H1 (cell line): ENCODE data around the gene SPACA7. TPM values are rescaled to one million over a fixed set of nuclear protein-coding genes. Genes with fewer than 3 reads are reported as not detected.

ENCODE experiments used
- CTCF ChIA-PET: fragments of 300-600 bp; sonication (Branson Sonifier 250); formaldehyde crosslinking; loops from one replicate; lab custom pipeline; 2021; ENCODE audit not compliant: partially characterized antibody; lab: Charles Lee
- POLR2A ChIA-PET: fragments of 300-600 bp; sonication (Branson Sonifier 250); formaldehyde crosslinking; loops from one replicate; lab custom pipeline; 2021; ENCODE audit warnings: inconsistent platforms; ENCODE audit not compliant: partially characterized antibody; lab: Charles Lee
- DNase-seq, 2 experiments: peaks; one replicate each; pipeline versions ENCODE4 v3.0.0 to v3.0.0-alpha.2; 2010 to 2022; ENCODE audit warnings: low spot score in 2 of 2, low read depth in 1 of 2, mixed read lengths in 1 of 2
- FAIRE-seq: peaks from 2 replicates; lab custom pipeline; 2011; peaks lifted over from hg19 to GRCh38; lab: Jason Lieb, UNC
- H2AFZ ChIP-seq: 2 replicates; pipeline ENCODE4 v1.8.1; 2012; ENCODE audit warnings: low read length, inconsistent platforms
- H2AK5ac ChIP-seq: 2 replicates; pipeline ENCODE4 v1.6.1; 2013; ENCODE audit warnings: low read depth, low read length
- H2BK120ac ChIP-seq: replicated peaks from 2 replicates; pipeline ENCODE3; 2013; ENCODE audit warnings: low read depth, low read length, inconsistent platforms
- H2BK12ac ChIP-seq: 2 replicates; pipeline ENCODE4 v1.6.1; 2013; ENCODE audit warnings: low read depth, low read length
- H2BK15ac ChIP-seq: 2 replicates; pipeline ENCODE4 v1.6.1; 2013; ENCODE audit warnings: low read length
- H2BK20ac ChIP-seq: 2 replicates; pipeline ENCODE4 v1.6.1; 2013; ENCODE audit warnings: low read length
- H2BK5ac ChIP-seq: 2 replicates; pipeline ENCODE4 v1.6.1; 2013; ENCODE audit warnings: low read depth, low read length
- H3K14ac ChIP-seq: 2 replicates; pipeline ENCODE4 v1.6.1; 2013; ENCODE audit warnings: inconsistent platforms; ENCODE audit not compliant: insufficient read length
- H3K18ac ChIP-seq: 2 replicates; pipeline ENCODE4 v1.6.1; 2013; ENCODE audit warnings: low read length; ENCODE audit errors: extremely low read depth
- H3K23ac ChIP-seq: 2 replicates; pipeline ENCODE4 v1.6.1; 2013; ENCODE audit warnings: inconsistent platforms; ENCODE audit not compliant: insufficient read length
- H3K23me2 ChIP-seq: 2 replicates; pipeline ENCODE4 v1.6.1; 2013; ENCODE audit warnings: low read depth, low read length
- H3K27ac ChIP-seq: 2 replicates; pipeline ENCODE4 v1.6.1; 2011; ENCODE audit warnings: low read depth, low read length, inconsistent platforms
- H3K27me3 ChIP-seq, 4 experiments: replicated peaks in 1 of 4; 1 replicate in 1 of 4; 2 replicates in 3 of 4; pipeline versions ENCODE4 v1.6.1 to v1.8.1; 2011 to 2013; ENCODE audit warnings: low read length in 3 of 4, mild to moderate bottlenecking in 3 of 4, inconsistent platforms in 2 of 4, mixed read lengths in 2 of 4, moderate library complexity in 1 of 4; ENCODE audit not compliant: control insufficient read depth in 3 of 4, insufficient read depth in 3 of 4; ENCODE audit errors: extremely low read depth in 1 of 4
- H3K36me3 ChIP-seq, 4 experiments: 2 replicates each; pipeline versions ENCODE4 v1.6.1 to v1.8.1; 2011 to 2013; ENCODE audit warnings: mild to moderate bottlenecking in 4 of 4, low read length in 3 of 4, moderate library complexity in 2 of 4, control low read depth in 1 of 4, inconsistent platforms in 1 of 4; ENCODE audit not compliant: insufficient read depth in 4 of 4, control insufficient read depth in 2 of 4
- H3K4ac ChIP-seq: replicated peaks from 2 replicates; pipeline ENCODE3; 2013; ENCODE audit warnings: low read length, low read depth, mixed read lengths, inconsistent platforms; ENCODE audit not compliant: insufficient read length
- H3K4me1 ChIP-seq, 4 experiments: replicated peaks in 1 of 4; 1 replicate in 1 of 4; 2 replicates in 3 of 4; pipeline versions ENCODE4 v1.6.1 to v1.8.1; 2011 to 2013; ENCODE audit warnings: low read length in 3 of 4, inconsistent platforms in 2 of 4, mixed read lengths in 1 of 4; ENCODE audit not compliant: insufficient read depth in 4 of 4, control insufficient read depth in 3 of 4
- H3K4me2 ChIP-seq, 2 experiments: 2 replicates each; pipeline versions ENCODE4 v1.6.1 to v1.8.1; 2011 to 2013; ENCODE audit warnings: low read depth in 2 of 2, low read length in 2 of 2, control low read depth in 1 of 2, inconsistent platforms in 1 of 2, mild to moderate bottlenecking in 1 of 2; ENCODE audit not compliant: insufficient read depth in 1 of 2
- H3K4me3 ChIP-seq, 4 experiments: fragments of 200-600, 300-600 bp in 1 of 4; sonication (generic), shearing (Covaris generic), sonication (Bioruptor Twin) in 1 of 4; 2 replicates each; pipeline versions ENCODE4 v1.5.1 to v1.8.1; 2011 to 2016; ENCODE audit warnings: low read length in 4 of 4, low read depth in 3 of 4, control low read depth in 2 of 4, inconsistent platforms in 2 of 4, mild to moderate bottlenecking in 2 of 4, mixed read lengths in 1 of 4, moderate library complexity in 1 of 4; ENCODE audit not compliant: insufficient read depth in 2 of 4; ENCODE audit errors: extremely low read depth in 1 of 4
- H3K56ac ChIP-seq: replicated peaks from 2 replicates; pipeline ENCODE3; 2013; ENCODE audit warnings: low read depth, mild to moderate bottlenecking, mixed read lengths, low read length, inconsistent platforms; ENCODE audit not compliant: insufficient read length
- H3K79me1 ChIP-seq: 2 replicates; pipeline ENCODE4 v1.6.1; 2013; ENCODE audit warnings: low read depth, low read length, control low read depth
- H3K79me2 ChIP-seq, 2 experiments: 2 replicates each; pipeline versions ENCODE4 v1.6.1 to v1.8.1; 2012 to 2013; ENCODE audit warnings: low read length in 2 of 2, mild to moderate bottlenecking in 2 of 2, inconsistent platforms in 1 of 2; ENCODE audit not compliant: insufficient read depth in 2 of 2, control insufficient read depth in 1 of 2
- H3K9ac ChIP-seq, 4 experiments: replicated peaks in 1 of 4; 1 replicate in 1 of 4; 2 replicates in 3 of 4; pipeline versions ENCODE4 v1.6.1 to v1.8.1; 2011 to 2013; ENCODE audit warnings: low read depth in 3 of 4, low read length in 3 of 4, control low read depth in 2 of 4, mild to moderate bottlenecking in 2 of 4, moderate library complexity in 2 of 4, inconsistent platforms in 1 of 4; ENCODE audit errors: extremely low read depth in 1 of 4
- H3K9me3 ChIP-seq, 2 experiments: 2 replicates each; pipeline versions ENCODE4 v1.6.1 to v1.8.1; 2012 to 2013; ENCODE audit warnings: mild to moderate bottlenecking in 2 of 2, moderate library complexity in 2 of 2, control low read depth in 1 of 2, inconsistent platforms in 1 of 2, low read depth in 1 of 2, low read length in 1 of 2, mixed read lengths in 1 of 2; ENCODE audit not compliant: insufficient read depth in 2 of 2
- H4K20me1 ChIP-seq, 2 experiments: replicated peaks in 1 of 2; 2 replicates each; pipeline versions ENCODE3 to v1.8.1; 2011 to 2013; ENCODE audit warnings: inconsistent platforms in 2 of 2, low read length in 2 of 2, mild to moderate bottlenecking in 1 of 2; ENCODE audit not compliant: insufficient read depth in 2 of 2, control insufficient read depth in 1 of 2
- H4K5ac ChIP-seq: 2 replicates; pipeline ENCODE4 v1.6.1; 2013; ENCODE audit warnings: low read length, low read depth, mixed read lengths, inconsistent platforms; ENCODE audit not compliant: insufficient read length
- H4K8ac ChIP-seq: 2 replicates; pipeline ENCODE4 v1.8.0; 2013; ENCODE audit warnings: mild to moderate bottlenecking, moderate library complexity, low read length, inconsistent platforms; ENCODE audit not compliant: insufficient read depth; ENCODE audit errors: extremely low read depth
- H4K91ac ChIP-seq: replicated peaks from 2 replicates; pipeline ENCODE3; 2013; ENCODE audit warnings: low read length, mixed read lengths, inconsistent platforms; ENCODE audit not compliant: insufficient read length
- ASH2L ChIP-seq: fragments of 200-600, 300-600 bp; sonication (generic); IDR thresholded peaks from one replicate; pipeline ENCODE4 v1.7.1; 2017; ENCODE audit warnings: low read length
- CBX5 ChIP-seq: fragments of 300-800, 300-1000 bp; sonication (generic); IDR thresholded peaks from 2 replicates; pipeline ENCODE4 v1.7.1; 2016; ENCODE audit warnings: antibody characterized with exemption, low read length, low read depth
- RAD21 ChIP-seq, 2 experiments: IDR thresholded peaks in 1 of 2; conservative IDR thresholded peaks in 1 of 2; 2 replicates each; pipeline ENCODE4 v1.6.1; 2011; ENCODE audit warnings: low read depth in 2 of 2, low read length in 2 of 2, improper control_type of control experiment in 1 of 2, inconsistent platforms in 1 of 2, mild to moderate bottlenecking in 1 of 2, moderate library complexity in 1 of 2
- RBBP5 ChIP-seq: IDR thresholded peaks from 2 replicates; pipeline ENCODE4 v1.7.1; 2012; ENCODE audit warnings: low read depth, mild to moderate bottlenecking, inconsistent platforms, low read length, moderate library complexity, borderline replicate concordance
- WGBS, 2 experiments: shearing (Covaris generic) in 1 of 2; methylation state at CpG; one replicate each; pipeline versions ENCODE4 v1.1.6 to v1.1.7; 2013 to 2015; ENCODE audit warnings: low lambda C conversion rate in 2 of 2, mixed read lengths in 2 of 2, inconsistent platforms in 1 of 2, low coverage in 1 of 2, missing lambda C conversion rate in 1 of 2; ENCODE audit not compliant: insufficient replicate concordance in 2 of 2, insufficient coverage in 1 of 2, insufficient read length in 1 of 2; ENCODE audit errors: extremely low coverage in 1 of 2, missing lambda C conversion rate in 1 of 2; 5-methylcytosine and 5-hydroxymethylcytosine counted together
- polyA plus RNA-seq, 7 experiments: library from polyadenylated mRNA; depleted of rRNA in 3 of 7; stranded (reverse) in 5 of 7; unstranded in 2 of 7; fragments of >200 nt in 5 of 7; fragments of 200-250 nt in 2 of 7; gene quantifications; 1 replicate in 5 of 7; 2 replicates in 1 of 7; 4 replicates in 1 of 7; pipeline versions ENCODE4 v1.2.1 to v1.2.3, GENCODE V29; 2011 to 2013; ENCODE audit warnings: missing spikeins in 2 of 7, mixed read lengths in 2 of 7
- total RNA-seq: library from RNA; stranded (reverse); fragmentation: NEBNext Ultra II Directional; extraction: Animal tissue kit (Norgen Biotek cat#: 25700); gene quantifications from 2 replicates; pipeline ENCODE4 v1.2.1, GENCODE V29; 2021

Gene SPACA7
- total and polyA plus RNA-seq, 2 of the 8 experiments (the other 6 are each of a cell fraction or from before 2014, with no cell fraction given) = not detected

- whole genome bisulfite sequencing, 2 experiments = 68% methylated on average over 9 of the region's 9 CpGs; no CpG with 5 or more reads in 1 of the 2 experiments
- Histone ChIP-seq H3K4me3 (no peak overlapping the region), H3K36me3 (no peaks in the 10 kb centered on the region), H3K27ac (no peak overlapping the region), H4K91ac (no peak overlapping the region), H3K4me2 (no peak overlapping the region), H4K20me1 (no peaks in the 10 kb centered on the region), H2BK15ac (0 out of 2 replicates have a peak overlapping the region, but pooled peaks have one; percentile 18), H4K5ac (no peak overlapping the region), H3K79me2 (no peaks in the 10 kb centered on the region), H2BK20ac (no peak overlapping the region), H3K23ac (no peak overlapping the region), H2BK5ac (no peak overlapping the region), H3K23me2 (peaks cover 6% of the 10 kb centered on the region; the same call in 1 of the 2 replicates), H3K9me3 (no peaks in the 10 kb centered on the region; a peak in 1 of 4 replicates), H3K27me3 (peaks cover 0 to 38% (median 30%) of the 10 kb centered on the region in 4 experiments; a peak in 6 of 7 replicates), H2AK5ac (no peak overlapping the region), H4K8ac (no peak overlapping the region), H2AFZ (no peak overlapping the region; the same call in 1 of the 2 replicates), H2BK12ac (no peak overlapping the region), H3K4me1 (peaks cover 0 to 10% (median 5%) of the 10 kb centered on the region in 4 experiments; a peak in 2 of 7 replicates), H3K56ac (no peak overlapping the region), H3K18ac (no peak overlapping the region), H3K9ac (no peak overlapping the region), H3K4ac (no peak overlapping the region), H3K79me1 (no peaks in the 10 kb centered on the region), H3K14ac (no peak overlapping the region), H2BK120ac (no peak overlapping the region)
- TF ChIP-seq ASH2L (no peak), RAD21 (IDR thresholded peaks at IDR 0.05 in 1 of 2, conservative IDR thresholded peaks at IDR 0.05 in 1 of 2; ENCODE audit: low read depth in 2 of 2, low read length in 2 of 2) (peak; percentile 7 to 30; a peak in 1 of 4 replicates), RBBP5 (no peak), CBX5 (no peak)
- CTCF ChIA-PET = interaction anchor here (0.8 to 3.3 kb wide), 7 partner anchors 11 to 362 kb away, joined by 3 to 15 read pairs (median 3); no protein-coding TSS in a partner anchor
- DNase-seq (no peak), FAIRE-seq (no peak)
- POLR2A ChIA-PET = interaction anchor here (1.7 kb wide), 1 partner anchor 11 kb away, joined by 4 read pairs; no protein-coding TSS in a partner anchor
Measured at GRCh38 chr13:112335135-112335534, 41.0 kb upstream of the SPACA7 start.
